DMS153 treated with DMSO at 0.1 percent for 48 hours (cell line): ENCODE data around the gene LRRC55.

Source experiments
- DNase-seq: peaks from one replicate; lab custom pipeline; 2025; ENCODE audit not compliant: unreplicated experiment; lab: John Stamatoyannopoulos, UW

The LRRC55 gene

DNA sequence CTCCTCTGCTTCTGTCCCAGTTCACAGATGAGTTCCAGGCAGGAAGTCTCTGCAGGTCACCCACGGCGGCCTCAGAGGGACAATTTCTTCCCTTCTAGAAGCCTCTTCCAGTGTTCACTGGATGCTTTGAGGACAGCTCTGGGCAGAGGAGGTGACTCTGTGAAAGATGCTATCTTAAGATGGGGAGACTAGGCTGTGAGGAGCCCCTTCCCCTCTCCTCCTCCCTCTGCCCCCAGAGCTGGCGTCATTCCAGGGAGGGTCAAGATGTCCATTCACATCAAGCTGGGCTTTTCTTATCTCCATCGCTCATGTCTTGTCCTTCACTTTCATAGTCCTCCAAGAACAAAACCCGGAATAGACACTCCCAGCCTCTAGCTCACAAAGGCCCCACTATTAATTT is 51.9 kb downstream of the LRRC55 start:
- DNase-seq: no peak

DNA sequence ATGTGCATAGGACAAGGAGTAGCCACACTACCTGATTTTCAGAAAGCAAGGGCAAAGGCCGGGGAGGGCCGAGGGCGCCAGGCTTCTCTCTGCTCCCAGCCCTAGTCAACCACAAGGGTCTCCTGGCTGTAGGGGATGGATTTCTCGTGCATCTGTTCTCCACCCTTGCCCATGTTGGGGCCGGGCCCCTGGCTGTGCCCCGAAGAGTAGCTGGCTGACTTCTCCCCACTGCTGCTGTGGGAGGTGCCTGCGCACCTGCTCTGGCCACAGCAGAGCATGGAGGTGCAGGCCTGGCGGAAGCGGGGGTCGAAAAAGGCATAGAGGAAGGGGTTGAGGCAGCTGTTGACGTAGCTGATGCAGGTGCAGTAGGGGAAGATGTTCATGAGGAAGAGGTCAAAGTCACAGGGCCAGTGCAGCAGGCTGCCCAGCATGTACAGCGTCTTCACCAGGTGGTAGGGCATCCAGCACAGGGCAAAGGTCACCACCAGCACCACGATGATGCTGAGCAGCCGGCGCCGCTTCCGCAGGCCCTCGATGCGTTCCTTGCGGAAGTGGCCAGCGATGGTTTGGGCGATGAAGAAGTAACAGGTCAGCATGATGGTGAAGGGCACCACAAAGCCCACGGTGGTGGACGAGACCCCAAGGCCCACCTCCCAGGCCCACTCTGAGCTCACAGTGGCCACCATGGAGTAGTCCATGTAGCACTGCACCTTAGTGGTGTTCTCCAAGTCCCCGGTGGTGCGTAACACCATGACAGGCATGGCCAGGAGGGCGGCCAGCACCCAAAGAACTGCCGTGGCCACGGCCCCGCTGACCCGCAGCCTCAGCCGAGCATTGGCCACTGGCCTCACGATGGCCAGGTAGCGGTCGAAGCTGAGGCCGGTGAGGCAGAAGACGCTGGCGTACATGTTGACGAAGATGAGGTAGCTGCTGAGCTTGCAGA is 54.3 kb downstream of the LRRC55 start:
- no peak for DNase-seq

DNA sequence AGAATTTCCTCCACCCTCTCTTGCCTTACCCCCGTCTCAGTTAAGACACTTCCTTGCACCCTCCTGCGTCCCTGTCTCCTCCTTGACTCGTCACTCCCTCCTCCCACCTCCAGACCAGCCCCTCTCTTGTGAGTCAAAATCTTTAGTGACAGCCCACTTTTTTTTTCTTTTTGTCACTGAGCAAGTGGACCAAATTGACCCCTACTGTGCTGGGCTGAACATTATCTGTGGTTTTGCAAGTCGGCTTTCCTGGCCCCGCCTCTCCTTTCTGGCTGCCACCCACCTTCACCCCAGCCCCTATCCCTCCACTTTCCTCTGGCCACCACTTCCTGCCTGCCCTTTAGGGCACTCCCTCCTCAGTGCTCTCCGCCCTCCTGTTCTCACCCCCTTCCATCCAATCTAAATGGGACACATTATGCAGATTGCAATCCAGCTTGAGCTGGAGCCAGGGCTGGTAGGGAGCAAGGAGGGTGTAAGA is 55.5 kb downstream of the LRRC55 start, which contains the start of gene APLNR:
Gene APLNR, minus strand, starts transcription at position 47 of the 478 bp plus-strand sequence. CDS start 246 bp downstream, outside the sequence.
- no peak for DNase-seq

DNA sequence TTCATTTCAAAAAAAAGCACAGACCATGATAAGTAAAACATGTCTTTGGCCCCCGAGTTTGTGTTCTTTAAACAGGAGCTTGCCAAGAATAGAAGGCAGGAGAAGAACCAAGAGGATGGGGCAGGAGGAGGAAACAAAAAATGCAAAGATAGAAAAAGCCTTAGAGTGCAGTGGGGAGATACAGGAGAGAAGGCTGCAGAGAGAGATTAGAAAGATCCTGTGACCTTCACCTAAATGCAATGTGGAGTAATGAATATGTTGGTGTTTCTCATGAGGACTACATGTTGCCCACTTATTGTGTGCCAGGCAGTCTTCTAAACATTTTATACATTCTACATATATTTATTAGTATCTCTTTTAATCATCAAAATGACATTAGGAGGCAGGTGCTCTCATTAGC is 57.6 kb downstream of the LRRC55 start:
- no peak for DNase-seq

DNA sequence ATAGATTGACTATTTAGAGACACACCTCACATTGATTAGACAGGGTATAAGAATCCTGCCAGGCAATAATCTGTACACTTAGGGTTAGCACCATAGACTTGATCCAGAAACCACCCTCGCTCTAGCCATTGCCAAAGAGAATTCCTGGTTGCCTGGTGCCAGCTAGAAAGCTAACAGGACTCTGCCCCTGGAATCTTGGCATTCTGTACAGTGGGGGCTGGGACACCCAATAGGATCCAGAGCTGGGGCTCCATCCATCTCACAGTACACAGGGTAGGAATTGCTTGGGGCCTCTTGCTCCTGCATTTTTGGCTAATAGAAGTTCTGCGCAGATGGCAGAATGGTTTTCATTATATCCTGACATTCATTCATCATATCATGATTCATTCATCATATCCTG is 58.3 kb downstream of the LRRC55 start:
- DNase-seq: no peak

DNA sequence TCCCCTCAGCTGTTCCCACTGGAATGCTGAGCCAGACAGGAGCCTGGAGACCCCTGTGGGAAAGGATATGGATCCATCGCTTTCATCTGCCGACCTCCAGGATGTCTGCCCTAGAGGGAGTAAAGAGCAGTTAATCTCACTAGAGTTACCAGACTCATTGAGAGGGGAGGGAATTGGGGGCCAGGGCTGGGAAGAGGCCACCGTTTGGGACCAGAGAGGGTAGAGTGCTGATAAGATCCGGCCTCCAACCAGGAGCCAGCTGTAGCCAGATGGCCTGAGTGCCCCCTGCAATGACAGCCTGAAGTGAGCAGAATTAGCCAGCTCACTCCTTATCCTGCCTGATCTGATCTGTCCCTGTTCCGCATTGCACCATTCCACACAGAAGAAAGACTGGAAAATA is 59.0 kb downstream of the LRRC55 start:
- DNase-seq: no peak
